Stimulated activated naive CD8-positive, alpha-beta T cell treated with anti-CD3 and anti-CD28 coated beads, Interleukin-15, Interleukin-2, amounts not matched to agents 100 U/mL and 50 U/mL, for 24 hours (primary cell): Measurements from ENCODE around the gene TANGO6.
A peak's percentile ranks its signal among the peaks of the same experiment; 100 is the strongest.
"Not testable (repeated sequence)": the region's sequence is repeated elsewhere in the genome, so short reads cannot be mapped to it uniquely, and the experiment has no call there.

ENCODE experiments used
- ATAC-seq: fragments of 150-1000 bp; cut with Tn5 transposase; one replicate; pipeline ENCODE4 v1.10.0; 2021
- DNase-seq: peaks from one replicate; pipeline ENCODE4 v3.0.0; 2021

Gene TANGO6

DNA sequence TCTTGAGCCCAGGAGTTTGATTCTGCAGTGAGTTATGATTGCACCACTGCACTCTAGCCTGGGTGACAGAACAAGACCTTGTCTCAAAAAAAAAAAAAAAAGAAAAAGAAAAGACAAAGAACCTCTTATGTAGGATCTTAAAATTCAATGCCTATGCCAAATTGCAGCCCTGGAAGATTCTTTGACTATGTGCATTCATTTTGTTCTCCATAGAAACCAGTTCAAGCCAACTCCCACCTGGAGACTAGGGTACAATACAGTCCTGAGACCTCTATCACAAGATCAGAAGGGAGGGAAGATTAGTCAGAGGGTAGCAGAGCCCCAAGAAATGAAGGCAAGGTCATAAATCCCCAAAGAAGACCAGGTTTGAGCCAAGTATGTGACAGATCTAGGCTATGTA lies 171.5 kb downstream of the TANGO6 start:
- ATAC-seq (no peak), DNase-seq (no peak)

DNA sequence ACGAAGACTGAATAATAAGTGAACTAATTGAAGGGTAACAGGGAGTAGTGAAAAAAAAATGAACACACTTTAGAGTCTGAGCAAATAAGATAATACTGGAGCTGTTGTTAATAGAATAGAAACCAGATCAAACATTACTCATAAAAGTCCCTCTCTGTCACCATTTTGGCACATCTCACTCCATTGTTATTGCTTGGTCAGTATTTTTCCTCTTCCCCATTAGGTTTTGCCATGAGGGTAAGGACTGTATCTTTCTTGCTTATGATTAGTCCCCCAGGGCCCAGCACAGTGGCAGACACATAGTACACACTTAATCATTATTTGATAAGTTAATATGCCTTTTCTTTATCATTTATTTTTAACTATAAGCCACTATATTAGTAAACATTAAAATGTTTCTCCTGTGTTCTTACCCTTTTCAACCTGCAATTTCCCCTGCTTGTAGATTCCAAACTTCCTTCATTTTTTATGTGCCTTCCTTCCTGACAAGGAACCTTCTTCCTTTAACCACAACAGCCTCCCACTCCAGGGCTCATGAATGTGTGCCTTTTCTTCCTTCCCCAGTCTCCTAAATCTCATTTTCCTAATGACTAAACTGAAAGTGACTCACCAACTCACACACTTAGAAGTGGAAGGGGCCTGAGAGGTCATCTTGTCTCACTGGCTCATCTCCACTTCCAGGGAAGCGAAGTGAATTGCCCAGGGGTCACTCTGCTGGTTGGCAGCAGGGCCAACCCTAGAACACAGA lies 173.9 kb downstream of the TANGO6 start:
- DNase-seq (no peak), ATAC-seq (no peak)

GRCh38 chr16:69019811-69020210 lies 176.5 kb downstream of the TANGO6 start:
- ATAC-seq: no peak
- DNase-seq: no peak

GRCh38 chr16:69029121-69029520 lies 185.8 kb downstream of the TANGO6 start:
- DNase-seq (no peak), ATAC-seq (no peak)

DNA sequence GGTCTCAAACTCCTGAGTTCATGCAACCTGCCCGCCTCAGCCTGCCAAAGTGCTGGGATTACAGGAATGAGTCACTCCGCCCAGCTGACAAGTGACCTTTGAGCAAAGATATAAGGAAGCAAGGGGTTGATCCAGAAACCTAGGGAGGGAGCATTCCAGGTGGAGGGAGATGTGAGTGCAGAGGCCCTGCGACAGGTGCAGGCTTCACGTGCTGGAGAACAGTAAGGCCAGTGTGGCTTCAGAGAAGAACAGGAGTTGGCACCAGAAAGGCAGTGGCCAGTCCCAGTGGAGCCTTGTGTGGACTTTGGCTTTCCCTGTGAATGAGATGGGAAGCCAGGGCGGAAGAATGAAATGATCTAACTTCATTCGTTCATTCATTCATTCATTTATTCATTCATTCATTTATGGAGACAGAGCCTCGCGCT lies 188.6 kb downstream of the TANGO6 start:
- DNase-seq (no peak), ATAC-seq (no peak)

DNA sequence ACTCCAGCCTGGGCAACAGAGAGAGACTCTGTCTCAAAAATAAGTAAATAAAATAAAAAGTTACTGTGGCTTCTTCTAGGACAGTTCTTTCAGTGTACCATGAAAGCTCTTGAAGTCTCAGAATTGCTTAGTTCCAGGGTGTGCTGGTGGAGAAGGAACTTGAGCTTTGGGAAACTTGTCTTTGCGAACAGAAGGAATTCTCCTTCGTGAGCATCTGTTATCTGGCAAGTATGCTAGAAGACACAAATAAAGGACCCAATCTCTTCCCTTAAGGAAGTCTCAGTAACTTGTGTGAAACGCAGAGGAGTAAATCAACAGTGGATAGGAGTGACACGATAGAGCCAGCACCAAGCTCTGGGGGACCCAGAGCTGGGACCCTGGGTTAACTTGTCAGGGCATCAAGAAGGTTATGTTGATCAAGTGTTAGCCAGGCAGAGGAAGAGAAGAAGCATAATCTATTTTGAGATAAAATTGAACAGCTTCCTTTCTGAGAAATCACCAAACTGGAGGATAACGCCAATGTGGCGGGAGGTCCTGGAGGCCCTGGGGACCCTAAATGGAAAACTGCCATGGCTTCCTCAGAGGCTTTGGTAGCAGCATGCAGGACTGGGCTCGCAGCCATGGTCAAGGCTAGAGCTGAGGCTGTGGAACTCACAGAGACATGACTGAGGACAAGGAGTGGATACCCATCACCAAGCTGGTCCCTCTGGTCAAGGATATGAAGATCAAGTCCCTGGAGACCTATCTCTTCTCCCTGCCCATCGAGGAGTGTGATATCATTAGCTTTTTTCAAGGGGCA lies 190.0 kb downstream of the TANGO6 start:
- ATAC-seq (peak; percentile 23), DNase-seq (no peak)

DNA sequence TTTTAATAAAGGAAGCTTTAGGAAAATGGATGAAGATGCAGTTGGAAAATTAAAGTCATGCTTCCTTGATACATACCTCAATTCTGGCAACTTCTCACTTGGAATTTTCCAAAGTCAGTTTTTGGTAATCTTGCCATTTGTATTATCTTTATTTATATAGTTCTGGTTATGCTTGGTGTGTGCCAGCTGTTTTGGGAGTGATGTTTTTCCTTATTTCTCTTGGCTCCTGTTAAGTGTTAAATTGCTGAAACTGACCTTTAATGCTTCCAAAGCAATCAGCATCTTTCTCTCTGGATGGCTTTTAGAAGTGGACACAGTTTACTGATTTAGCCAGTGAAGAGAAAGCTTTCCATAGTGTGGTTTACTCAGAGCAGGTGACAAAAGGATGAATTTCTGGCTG lies 192.0 kb downstream of the TANGO6 start:
- ATAC-seq (no peak), DNase-seq (no peak)

DNA sequence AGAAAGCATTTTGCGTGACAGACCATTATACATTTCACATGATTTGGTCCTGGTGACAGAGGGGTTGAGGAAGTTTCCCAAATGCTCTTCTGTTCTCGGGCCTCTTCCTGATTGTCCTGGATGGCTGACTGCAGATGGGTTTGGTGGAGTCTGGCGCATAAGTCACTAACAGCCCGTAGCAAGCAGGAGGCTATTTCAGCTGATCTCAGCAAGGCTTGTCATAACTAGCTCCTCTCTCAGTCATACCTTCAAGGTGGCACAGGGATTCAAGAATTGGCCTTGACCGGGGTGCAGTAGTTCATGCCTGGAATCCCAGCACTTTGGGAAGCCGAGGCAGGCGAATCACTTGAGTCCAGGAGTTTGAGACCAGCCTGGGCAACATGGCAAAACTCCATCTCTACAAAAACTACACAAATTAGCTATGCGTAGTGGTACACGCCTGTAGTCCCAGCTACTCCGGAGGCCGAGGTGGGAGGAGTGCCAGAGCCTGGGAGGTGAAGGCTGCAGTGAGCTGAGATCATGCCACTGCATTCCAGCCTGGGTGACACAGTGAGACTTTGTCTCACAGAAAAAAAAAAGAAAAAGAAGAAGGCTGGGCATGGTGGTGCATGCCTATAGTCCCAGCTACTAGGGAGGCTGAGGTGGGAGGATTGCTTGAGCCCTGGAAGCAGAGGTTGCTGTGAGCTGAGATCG lies 193.2 kb downstream of the TANGO6 start:
- DNase-seq: no peak
- no peak for ATAC-seq

- DNase-seq (no peak), ATAC-seq (no peak)
Measured at GRCh38 chr16:69037373-69038160, 194.2 kb downstream of the TANGO6 start.

DNA sequence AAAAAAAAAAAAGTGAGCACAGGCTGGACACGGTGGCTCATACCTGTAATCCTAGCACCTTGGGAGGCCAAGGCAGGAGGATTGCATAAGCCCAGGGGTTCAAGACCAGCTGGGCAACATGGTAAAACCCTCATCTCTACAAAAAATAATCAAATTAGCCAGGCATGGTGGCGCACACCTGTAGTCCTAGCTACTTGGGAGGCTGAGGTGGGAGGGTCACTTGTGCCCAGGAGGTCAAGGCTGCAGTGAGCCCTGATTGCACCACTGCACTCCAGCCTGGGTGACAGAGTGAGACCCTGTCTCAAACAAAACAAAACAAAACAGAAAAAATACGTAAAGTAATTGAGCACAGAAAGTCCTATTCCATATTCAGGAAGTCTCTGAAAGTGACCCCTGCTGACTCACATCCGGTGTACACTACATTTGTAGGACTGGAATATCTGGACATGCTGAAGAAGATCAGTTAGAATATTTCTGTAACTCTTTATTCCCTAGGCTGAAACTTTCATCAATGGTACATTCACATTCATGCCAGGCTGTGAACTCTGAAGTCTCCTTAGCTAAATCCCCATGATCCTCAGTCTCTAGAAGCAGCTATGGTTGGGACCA lies 196.1 kb downstream of the TANGO6 start:
- ATAC-seq (no peak), DNase-seq (no peak)

- DNase-seq (no peak), ATAC-seq (no peak)
Measured at GRCh38 chr16:69040144-69040909, 197.0 kb downstream of the TANGO6 start.

DNA sequence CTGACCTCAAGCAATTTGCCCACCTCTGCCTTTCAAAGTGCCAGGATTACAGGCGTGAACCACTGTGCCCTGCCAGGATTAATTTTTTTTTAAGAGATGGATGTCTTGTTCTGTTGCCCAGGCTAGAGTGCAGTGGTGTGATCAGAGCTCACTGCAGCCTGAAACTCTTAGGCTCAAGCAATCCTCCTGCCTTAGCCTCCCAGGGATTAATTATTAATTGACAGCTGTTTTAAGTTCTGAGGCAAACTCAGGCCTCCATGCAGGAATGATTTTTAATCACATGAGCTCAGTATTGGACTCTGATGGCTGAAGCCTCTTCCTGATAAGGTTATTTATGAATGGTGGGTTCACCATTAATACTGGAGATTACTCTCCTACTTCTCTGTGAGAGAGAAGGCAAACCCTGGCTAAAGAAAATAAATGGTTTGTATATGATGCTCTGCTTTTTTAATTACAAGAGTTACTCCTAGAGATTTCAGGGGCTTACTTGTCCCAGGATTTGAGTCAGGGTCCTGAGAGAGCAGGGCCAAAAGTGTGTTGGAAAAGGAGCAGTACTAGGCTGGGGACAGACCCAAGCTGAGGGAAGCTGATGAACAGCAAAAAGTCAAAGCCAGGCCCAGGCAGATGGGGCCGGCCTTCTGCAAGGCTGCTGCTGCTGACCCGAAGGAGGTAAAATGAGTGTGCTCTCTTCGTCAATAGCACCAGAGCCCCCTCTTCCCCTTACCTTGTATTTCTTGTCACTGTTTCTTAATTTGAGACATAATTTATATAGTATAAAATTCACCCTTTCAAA lies 205.2 kb downstream of the TANGO6 start:
- no peak for ATAC-seq
- no peak for DNase-seq

DNA sequence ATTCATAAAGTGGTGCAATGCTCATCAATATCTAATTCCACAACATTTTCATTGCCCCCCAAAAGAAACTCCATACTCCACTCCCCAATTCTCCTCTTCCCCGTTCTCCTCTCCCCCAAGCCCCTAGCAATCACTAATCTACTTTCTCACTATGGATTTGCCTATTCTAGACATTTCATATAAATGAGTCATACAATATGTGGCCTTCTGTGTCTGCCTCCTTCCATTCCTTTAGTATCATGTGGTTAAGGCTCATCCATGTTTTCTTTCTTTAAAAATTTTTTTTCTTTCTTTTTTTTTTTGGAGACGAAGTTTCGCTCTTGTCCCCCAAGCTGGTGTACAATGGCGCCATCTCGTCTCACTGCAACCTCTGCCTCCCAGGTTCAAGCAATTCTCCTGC lies 205.8 kb downstream of the TANGO6 start:
- DNase-seq: no peak

GRCh38 chr16:69049603-69050375 lies 206.5 kb downstream of the TANGO6 start:
- no peak for ATAC-seq
- DNase-seq: no peak

More for the DNA sequence above, 205.8 kb downstream of the TANGO6 start:
- no peak for ATAC-seq

DNA sequence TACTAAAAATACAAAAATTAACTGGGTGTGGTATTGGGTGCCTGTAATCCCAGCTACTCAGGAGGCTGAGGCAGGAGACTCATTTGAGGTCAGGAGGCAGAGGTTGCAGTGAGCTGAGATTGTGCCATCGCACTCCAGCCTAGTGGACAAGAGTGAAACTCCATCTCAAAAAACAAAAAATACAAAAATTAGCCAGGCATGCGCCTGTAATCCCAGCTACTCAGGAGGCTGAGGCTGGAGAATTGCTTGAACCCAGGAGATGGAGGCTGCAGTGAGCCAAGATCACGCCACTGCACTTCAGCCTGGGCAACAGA lies 208.1 kb downstream of the TANGO6 start:
- not testable (repeated sequence) for ATAC-seq, DNase-seq

GRCh38 chr16:69055008-69055407 lies 211.7 kb downstream of the TANGO6 start:
- ATAC-seq (no peak), DNase-seq (no peak)

DNA sequence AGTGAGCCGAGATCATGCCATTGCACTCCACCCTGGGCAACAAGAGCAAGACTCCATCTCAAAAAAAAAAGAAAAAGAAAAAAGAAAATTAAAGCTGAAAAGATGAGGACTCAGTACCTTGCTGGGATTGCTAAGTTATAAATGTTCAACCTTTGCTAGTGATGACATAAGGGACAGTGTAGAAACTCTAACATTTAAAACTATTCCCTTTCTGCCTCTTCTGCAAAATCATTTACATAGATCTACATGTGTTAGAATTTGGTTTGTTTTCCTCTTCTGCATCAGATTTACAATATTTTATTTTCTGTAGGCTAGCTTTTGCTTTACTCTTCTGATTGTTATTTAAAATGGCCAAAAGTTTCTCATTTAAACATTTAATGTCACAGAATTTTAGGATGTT lies 212.6 kb downstream of the TANGO6 start:
- ATAC-seq: no peak
- no peak for DNase-seq

DNA sequence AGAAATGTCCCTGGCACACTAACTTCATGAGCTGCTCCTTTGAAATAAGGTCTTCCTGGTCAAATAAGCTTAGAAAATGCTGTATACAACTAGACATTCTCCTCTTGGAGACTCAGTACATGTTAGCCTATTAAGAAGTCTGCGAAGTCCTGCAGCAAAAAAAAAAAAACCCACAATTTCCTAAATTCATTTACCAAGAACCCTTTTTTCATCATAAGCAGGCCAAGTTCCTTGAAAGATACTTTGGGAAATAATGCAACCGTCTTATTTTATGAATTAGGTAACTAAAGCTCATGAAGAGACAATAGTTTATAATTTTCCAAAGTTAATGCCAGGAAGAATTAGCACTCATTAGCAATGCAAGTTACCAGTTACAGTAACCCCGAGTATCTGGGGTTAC lies 213.1 kb downstream of the TANGO6 start:
- ATAC-seq (no peak), DNase-seq (no peak)
